HPDE6-E6E7 (cell line): Measurements from ENCODE around the gene ASB5.
"Not testable (repeated sequence)": the region's sequence is repeated elsewhere in the genome, so short reads cannot be mapped to it uniquely, and the experiment has no call there.

Source experiments
- DNase-seq: peaks from one replicate; pipeline ENCODE4 v3.0.0; 2011; ENCODE audit warnings: missing footprints; ENCODE audit errors: extremely low spot score

ASB5 gene

GRCh38 chr4:176222149-176222548, 46.9 kb downstream of the ASB5 start:
- no peak for DNase-seq

GRCh38 chr4:176217510-176217909, 51.5 kb downstream of the ASB5 start:
- DNase-seq = no peak

- not testable (repeated sequence) for DNase-seq
These were observed 56.7 kb downstream of the ASB5 start for GRCh38 chr4:176212351-176212750.

GRCh38 chr4:176210579-176211296, 58.3 kb downstream of the ASB5 start:
- no peak for DNase-seq

GRCh38 chr4:176210101-176210500, 58.9 kb downstream of the ASB5 start:
- no peak for DNase-seq

- no peak for DNase-seq
These were observed 59.5 kb downstream of the ASB5 start for GRCh38 chr4:176209535-176209934.

- DNase-seq = no peak
These were observed 61.2 kb downstream of the ASB5 start for GRCh38 chr4:176207839-176208238.

GRCh38 chr4:176205299-176205698, 63.7 kb downstream of the ASB5 start:
- no peak for DNase-seq

GRCh38 chr4:176198316-176198903, 70.6 kb downstream of the ASB5 start:
- DNase-seq = no peak

GRCh38 chr4:176195184-176195978, 73.6 kb downstream of the ASB5 start, which contains the start of gene SPATA4:
Gene SPATA4 (minus strand): TSS chr4:176195585. CDS start chr4:176195562, 23 bp downstream.
- peak; percentile 87 for DNase-seq

GRCh38 chr4:176193938-176194337, 75.1 kb downstream of the ASB5 start:
- DNase-seq = peak; percentile 63

- no peak for DNase-seq
These were observed 75.9 kb downstream of the ASB5 start for GRCh38 chr4:176193126-176193525.

GRCh38 chr4:176191974-176192373, 77.0 kb downstream of the ASB5 start:
- DNase-seq = no peak

GRCh38 chr4:176189891-176190795, 78.9 kb downstream of the ASB5 start:
- DNase-seq = no peak

GRCh38 chr4:176188654-176189053, 80.4 kb downstream of the ASB5 start:
- DNase-seq = no peak

GRCh38 chr4:176187624-176188023, 81.4 kb downstream of the ASB5 start:
- peak; percentile 33 for DNase-seq

GRCh38 chr4:176186671-176187395, 82.2 kb downstream of the ASB5 start:
- DNase-seq = no peak

GRCh38 chr4:176186067-176186466, 83.0 kb downstream of the ASB5 start:
- no peak for DNase-seq

- peak; percentile 26 for DNase-seq
These were observed 84.0 kb downstream of the ASB5 start for GRCh38 chr4:176185051-176185450.
